Measurements from ENCODE around the gene TAF5L. TPM values are rescaled to one million over a fixed set of nuclear protein-coding genes. Genes with fewer than 3 reads are reported as not detected.

The TAF5L gene
- total RNA-seq, 1 donor: 20.1 TPM

GRCh38 chr1:229554886-229555621 lies 70.9 kb downstream of the TAF5L start:
- no peaks in the 10 kb centered on the region for H3K27me3 ChIP-seq (ENCODE audit: insufficient read depth, low read length)
- H3K9me3 ChIP-seq (ENCODE audit: low read depth, low read length): no peaks in the 10 kb centered on the region
- H3K4me3 ChIP-seq (ENCODE audit: low read length): no peak overlapping the region
- H3K4me1 ChIP-seq (ENCODE audit: insufficient read depth, low read length): peaks cover 53% of the 10 kb centered on the region

- Histone ChIP-seq H3K27me3 (ENCODE audit: insufficient read depth, low read length) (no peaks in the 10 kb centered on the region), H3K9me3 (ENCODE audit: low read depth, low read length) (no peaks in the 10 kb centered on the region), H3K4me1 (ENCODE audit: insufficient read depth, low read length) (peaks cover 47% of the 10 kb centered on the region), H3K4me3 (ENCODE audit: low read length) (no peak overlapping the region)
Measured at GRCh38 chr1:229553621-229554130, 72.2 kb downstream of the TAF5L start.

GRCh38 chr1:229552732-229553131 lies 73.2 kb downstream of the TAF5L start:
- H3K9me3 ChIP-seq (ENCODE audit: low read depth, low read length): no peaks in the 10 kb centered on the region
- no peaks in the 10 kb centered on the region for H3K27me3 ChIP-seq (ENCODE audit: insufficient read depth, low read length)
- peaks cover 46% of the 10 kb centered on the region for H3K4me1 ChIP-seq (ENCODE audit: insufficient read depth, low read length)
- no peak overlapping the region for H3K4me3 ChIP-seq (ENCODE audit: low read length)

GRCh38 chr1:229550812-229551567 lies 74.9 kb downstream of the TAF5L start:
- no peak overlapping the region for H3K4me3 ChIP-seq (ENCODE audit: low read length)
- H3K4me1 ChIP-seq (ENCODE audit: insufficient read depth, low read length): peaks cover 29% of the 10 kb centered on the region
- no peaks in the 10 kb centered on the region for H3K9me3 ChIP-seq (ENCODE audit: low read depth, low read length)
- H3K27me3 ChIP-seq (ENCODE audit: insufficient read depth, low read length): no peaks in the 10 kb centered on the region

- H3K4me3 ChIP-seq (ENCODE audit: low read length): no peak overlapping the region
- peaks cover 6% of the 10 kb centered on the region for H3K4me1 ChIP-seq (ENCODE audit: insufficient read depth, low read length)
- no peaks in the 10 kb centered on the region for H3K9me3 ChIP-seq (ENCODE audit: low read depth, low read length)
Measured at GRCh38 chr1:229547542-229547941, 78.4 kb downstream of the TAF5L start.

GRCh38 chr1:229544587-229544986 lies 81.3 kb downstream of the TAF5L start:
- Histone ChIP-seq H3K27me3 (ENCODE audit: insufficient read depth, low read length) (no peaks in the 10 kb centered on the region), H3K9me3 (ENCODE audit: low read depth, low read length) (no peaks in the 10 kb centered on the region), H3K4me1 (ENCODE audit: insufficient read depth, low read length) (peaks cover 3% of the 10 kb centered on the region), H3K4me3 (ENCODE audit: low read length) (no peak overlapping the region)

More at GRCh38 chr1:229547542-229547941, 78.4 kb downstream of the TAF5L start:
- no peaks in the 10 kb centered on the region for H3K27me3 ChIP-seq (ENCODE audit: insufficient read depth, low read length)

Other genes starting within 250 kb of the TAF5L start
- gene ACTA1, start 192.0 kb downstream of the TAF5L start, total RNA-seq: not detected
- 42.0 TPM for gene NUP133, start 117.8 kb downstream of the TAF5L start, total RNA-seq
- 12.1 TPM for gene ABCB10, start 67.4 kb downstream of the TAF5L start, total RNA-seq
- 8.2 TPM for gene URB2, start 125 bp upstream of the TAF5L start, total RNA-seq